Heart right ventricle (tissue), 16 donors: ENCODE data around the gene FAM180B. TPM values are rescaled to one million over a fixed set of nuclear protein-coding genes. Genes with fewer than 3 reads are reported as not detected.

ENCODE experiments used
- ATAC-seq, 8 donors: fragments of 200-7000 bp; cut with Tn5 transposase; one replicate each; pipeline ENCODE4 v1.9.1; 2020; ENCODE audit warnings: mild to moderate bottlenecking in 8 of 8, moderate library complexity in 8 of 8, moderate number of reproducible peaks in 1 of 8
- DNase-seq, 2 donors: peaks; one replicate each; pipeline ENCODE4 v3.0.0-alpha.2; 2020
- H3K27ac ChIP-seq, 10 donors: fragments of 200-600 bp; sonication (generic) in 2 of 10; one replicate each; pipeline versions ENCODE4 v1.5.0 to v1.8.0; 2020 to 2022; ENCODE audit warnings: mild to moderate bottlenecking in 3 of 10
- H3K27me3 ChIP-seq, 7 donors: fragments of 200-600 bp; one replicate each; pipeline ENCODE4 v1.8.0; 2021 to 2022; ENCODE audit warnings: mild to moderate bottlenecking in 2 of 7
- H3K36me3 ChIP-seq, 9 donors: fragments of 200-600 bp; sonication (generic) in 1 of 9; one replicate each; pipeline versions ENCODE4 v1.5.0 to v1.8.0; 2020 to 2022; ENCODE audit warnings: mild to moderate bottlenecking in 2 of 9
- H3K4me1 ChIP-seq, 9 donors: fragments of 200-600 bp; sonication (generic) in 1 of 9; one replicate each; pipeline versions ENCODE4 v1.5.0 to v1.8.0; 2020 to 2022; ENCODE audit warnings: mild to moderate bottlenecking in 4 of 9
- H3K4me3 ChIP-seq, 10 donors: fragments of 200-600 bp; sonication (generic) in 2 of 10; one replicate each; pipeline versions ENCODE4 v1.5.0 to v1.8.0; 2020 to 2022; ENCODE audit warnings: mild to moderate bottlenecking in 7 of 10, moderate library complexity in 2 of 10
- H3K9me3 ChIP-seq, 11 donors: fragments of 200-600 bp in 10 of 11; sonication (generic) in 2 of 11; one replicate each; pipeline versions ENCODE4 v1.5.0 to v1.8.0; 2013 to 2022; ENCODE audit warnings: mild to moderate bottlenecking in 2 of 11, control low read depth in 1 of 11, moderate library complexity in 1 of 11
- CTCF ChIP-seq, 9 donors: fragments of 200-600 bp; sonication (generic) in 2 of 9; IDR thresholded peaks; one replicate each; pipeline versions ENCODE4 v1.5.0 to v1.8.0; 2021 to 2022; ENCODE audit warnings: antibody characterized with exemption in 9 of 9, mild to moderate bottlenecking in 5 of 9, moderate library complexity in 1 of 9
- WGBS, 2 donors: extraction: QIAGEN DNeasy Blood & Tissue Kit; methylation state at CpG; one replicate each; pipeline ENCODE4 v1.1.7; 2013; ENCODE audit warnings: inconsistent platforms in 1 of 2; 5-methylcytosine and 5-hydroxymethylcytosine counted together
- intact Hi-C, 10 donors: fragments of 100-400 bp; cut with DNase I; formaldehyde crosslinking; loops; one replicate each; pipeline versions ENCODE4 v1.11.1 to v1.14.2; 2022
- polyA plus RNA-seq, 2 donors: library from polyadenylated mRNA; stranded (reverse); fragments of 200-250 nt; gene quantifications; one replicate each; pipeline ENCODE4 v1.2.3, GENCODE V29; 2013
- total RNA-seq, 10 donors: library from RNA; stranded (reverse); fragmentation: NEBNext Ultra II Directional in 3 of 10; extraction: Animal tissue kit (Norgen Biotek cat#: 25700) in 3 of 10; gene quantifications; one replicate each; pipeline versions ENCODE4 v1.2.1 to v1.2.4, GENCODE V29; 2021 to 2023
- donor health status: Arrhythmogenic right ventricular cardiomyopathy.
- donor health status: ischemic (EF 13 %, LVEDD 7.1; RV severe dilation, severe dysfunction).
- donor health status: healthy with polysubstance abuse.
- donor health status: DM: no; HTN: yes; CAD: no.
- donor health status: DM: no; HTN: no; CAD: no.
- donor health status: ischemic (EF 25% LVEDD 6.9; RV normal size, moderate dysfunction).
- donor health status: ischemic (EF 25% LVEDD 5.7; RV mildly dilated, moderate dysfunction).
- donor health status: healthy.
- donor health status: DM: yes; HTN: yes; CAD: no.
- donor health status: Ischemic cardiomyopathy.
- donor health status: ischemic (EF 35%, LVEDD 5.7; RV mildly dilated, moderate dysfunction).
- donor health status: nonischemic (EF 11% LVEDD 7.7; RV severe dilation, severe dysfunction).
- donor health status: DM: yes; HTN: yes; CAD: no.
- donor health status: PGD.
- donor health status: ischemic (EF 29% LVEDD 5.4; RV normal size, mild dysfunction).
- donor health status: nonischemic (EF 23%, LVEDD 6.1; RV moderate dilation, normal function).

Gene FAM180B
- total and polyA plus RNA-seq, 12 donors = 0.07 to 1.0 (median 0.23) TPM; not detected in 6

- H3K27me3 ChIP-seq = peaks cover 0 to 62% (median 47%) of the 10 kb centered on the region in 7 donors
- H3K36me3 ChIP-seq = peaks cover 0 to 3% (median 0%) of the 10 kb centered on the region in 9 donors
- ATAC-seq (peak in 1 of 8 donors; percentile 16), DNase-seq (peak in 1 of 2 donors; percentile 39)
- no peak for TF ChIP-seq CTCF (IDR thresholded peaks at IDR 0.05)
- H3K4me1 ChIP-seq = peaks cover 2 to 45% (median 25%) of the 10 kb centered on the region in 9 donors
- intact Hi-C loops = loop anchor here in 1 of 10 donors (10.0 kb wide), 1 partner anchor 745 kb away; no protein-coding TSS in a partner anchor
- H3K9me3 ChIP-seq = no peaks in the 10 kb centered on the region
- peak overlapping the region in 1 of 10 donors; percentile 16 for H3K27ac ChIP-seq
- WGBS, 2 donors = 27 to 28% methylated on average over 105 to 122 of the region's 122 CpGs
- peak overlapping the region in 9 of 10 donors; percentile 17 to 51 (median 42) for H3K4me3 ChIP-seq
Measured at GRCh38 chr11:47589977-47590861, 3.7 kb downstream of the FAM180B start.

- H3K36me3 ChIP-seq = no peaks in the 10 kb centered on the region
- DNase-seq (no peak), ATAC-seq (no peak)
- H3K4me1 ChIP-seq = peaks cover 2 to 31% (median 18%) of the 10 kb centered on the region in 9 donors
- H3K27me3 ChIP-seq = peaks cover 0 to 62% (median 50%) of the 10 kb centered on the region in 7 donors
- WGBS, 2 donors = 51 to 57% methylated on average over 7 of the region's 7 CpGs
- H3K4me3 ChIP-seq = no peak overlapping the region
- H3K27ac ChIP-seq = no peak overlapping the region
- no peak for TF ChIP-seq CTCF (IDR thresholded peaks at IDR 0.05)
- H3K9me3 ChIP-seq = no peaks in the 10 kb centered on the region
- intact Hi-C loops = no loop called here
Measured at GRCh38 chr11:47591764-47592163, 5.3 kb downstream of the FAM180B start.

- peaks cover 0 to 62% (median 50%) of the 10 kb centered on the region in 7 donors for H3K27me3 ChIP-seq
- DNase-seq = no peak
- H3K4me3 ChIP-seq = no peak overlapping the region
- peaks cover 2 to 26% (median 18%) of the 10 kb centered on the region in 9 donors for H3K4me1 ChIP-seq
- WGBS, 2 donors = 71 to 77% methylated on average over 4 of the region's 4 CpGs
- no peaks in the 10 kb centered on the region for H3K36me3 ChIP-seq
- TF ChIP-seq CTCF (IDR thresholded peaks at IDR 0.05) = no peak
- ATAC-seq = no peak
- no peak overlapping the region for H3K27ac ChIP-seq
- intact Hi-C loops = no loop called here
- no peaks in the 10 kb centered on the region for H3K9me3 ChIP-seq
Measured at GRCh38 chr11:47592251-47592650, 5.8 kb downstream of the FAM180B start.

- ATAC-seq (no peak), DNase-seq (no peak)
- H3K27ac ChIP-seq = no peak overlapping the region
- H3K9me3 ChIP-seq = no peaks in the 10 kb centered on the region
- H3K36me3 ChIP-seq = no peaks in the 10 kb centered on the region
- H3K27me3 ChIP-seq = peaks cover 0 to 62% (median 50%) of the 10 kb centered on the region in 7 donors
- no peak overlapping the region for H3K4me3 ChIP-seq
- peaks cover 2 to 26% (median 18%) of the 10 kb centered on the region in 9 donors for H3K4me1 ChIP-seq
- TF ChIP-seq CTCF (IDR thresholded peaks at IDR 0.05) = no peak
- intact Hi-C loops = no loop called here
- WGBS, 2 donors = 82 to 90% methylated on average over 2 of the region's 2 CpGs
Measured at GRCh38 chr11:47592970-47593369, 6.5 kb downstream of the FAM180B start.
